GM12891 (cell line): Measurements from ENCODE around the gene MYL5.

Experiments used
- POLR2A ChIP-seq: IDR thresholded peaks from 2 replicates; pipeline ENCODE4 v1.6.1; 2011; ENCODE audit warnings: low read depth, low read length, control low read depth
- POLR2AphosphoS5 ChIP-seq: IDR thresholded peaks from 2 replicates; pipeline ENCODE4 v1.6.1; 2011; ENCODE audit warnings: low read depth, low read length, control low read depth
- TAF1 ChIP-seq: IDR thresholded peaks from 2 replicates; pipeline ENCODE4 v1.6.1; 2011; ENCODE audit warnings: low read depth, low read length, control low read depth

GRCh38 chr4:632196-632790 lies 42.0 kb upstream of the MYL5 start:
- TF ChIP-seq POLR2A (no peak), TAF1 (no peak), POLR2AphosphoS5 (no peak)
